Central memory CD8-positive, alpha-beta T cell (primary cell): ENCODE measurements around the gene SKOR1.

Experiments
- ATAC-seq: fragments of 150-1000 bp; cut with Tn5 transposase; replicated peaks from 2 replicates; pipeline ENCODE4 v1.10.0; 2022; ENCODE audit warnings: mild to moderate bottlenecking, moderate FRiP score, moderate number of reproducible peaks; ENCODE audit not compliant: poor library complexity, severe bottlenecking; ENCODE audit errors: extremely low read depth
- DNase-seq, 2 donors: peaks; one replicate each; pipeline ENCODE4 v3.0.0; 2021; ENCODE audit warnings: low spot score in 2 of 2
- H3K27ac Mint-ChIP-seq: one replicate; pipeline ENCODE4 v1.8.0; 2022; ENCODE audit warnings: low read depth, mild to moderate bottlenecking, moderate library complexity, mixed read lengths
- H3K27me3 Mint-ChIP-seq: one replicate; pipeline ENCODE4 v1.8.0; 2022; ENCODE audit warnings: mixed read lengths
- H3K36me3 Mint-ChIP-seq: one replicate; pipeline ENCODE4 v1.8.0; 2022; ENCODE audit warnings: mild to moderate bottlenecking, moderate library complexity, mixed read lengths; ENCODE audit not compliant: insufficient read depth
- H3K4me1 Mint-ChIP-seq: one replicate; pipeline ENCODE4 v1.8.0; 2022; ENCODE audit warnings: mixed read lengths
- H3K4me3 Mint-ChIP-seq: one replicate; pipeline ENCODE4 v1.8.0; 2022; ENCODE audit warnings: mild to moderate bottlenecking, moderate library complexity, mixed read lengths
- H3K9me3 Mint-ChIP-seq: one replicate; pipeline ENCODE4 v1.8.0; 2022; ENCODE audit warnings: mixed read lengths

The SKOR1 gene

GRCh38 chr15:67813104-67813634, 12.1 kb upstream of the SKOR1 start:
- H3K4me3 Mint-ChIP-seq, result no peak overlapping the region
- DNase-seq (no peak), ATAC-seq (no peak)
- H3K4me1 Mint-ChIP-seq, result no peaks in the 10 kb centered on the region
- no peaks in the 10 kb centered on the region for H3K9me3 Mint-ChIP-seq
- peaks cover 3% of the 10 kb centered on the region for H3K36me3 Mint-ChIP-seq
- no peak overlapping the region for H3K27ac Mint-ChIP-seq
- peaks cover 19% of the 10 kb centered on the region for H3K27me3 Mint-ChIP-seq

- H3K4me1 Mint-ChIP-seq, result peaks cover under 1% of the 10 kb centered on the region
- peaks cover 38% of the 10 kb centered on the region for H3K27me3 Mint-ChIP-seq
- DNase-seq, result no peak
Measured at GRCh38 chr15:67815036-67815592, 10.2 kb upstream of the SKOR1 start.

GRCh38 chr15:67816668-67817067, 8.6 kb upstream of the SKOR1 start:
- Mint-ChIP-seq H3K27ac (no peak overlapping the region), H3K36me3 (peaks cover 5% of the 10 kb centered on the region), H3K4me3 (no peak overlapping the region), H3K27me3 (peaks cover 54% of the 10 kb centered on the region), H3K4me1 (peaks cover 16% of the 10 kb centered on the region), H3K9me3 (no peaks in the 10 kb centered on the region)
- no peak for ATAC-seq
- no peak for DNase-seq

More at GRCh38 chr15:67815036-67815592, 10.2 kb upstream of the SKOR1 start:
- H3K9me3 Mint-ChIP-seq, result no peaks in the 10 kb centered on the region
- H3K27ac Mint-ChIP-seq, result no peak overlapping the region
- no peak overlapping the region for H3K4me3 Mint-ChIP-seq
- H3K36me3 Mint-ChIP-seq, result peaks cover 5% of the 10 kb centered on the region
- ATAC-seq, result no peak

GRCh38 chr15:67818464-67818863, 6.8 kb upstream of the SKOR1 start:
- H3K9me3 Mint-ChIP-seq, result no peaks in the 10 kb centered on the region
- H3K4me3 Mint-ChIP-seq, result no peak overlapping the region
- H3K27me3 Mint-ChIP-seq, result peaks cover 70% of the 10 kb centered on the region
- DNase-seq, result no peak
- ATAC-seq, result no peak
- peaks cover 5% of the 10 kb centered on the region for H3K36me3 Mint-ChIP-seq
- peaks cover 30% of the 10 kb centered on the region for H3K4me1 Mint-ChIP-seq
- no peak overlapping the region for H3K27ac Mint-ChIP-seq

- Mint-ChIP-seq H3K27me3 (peaks cover 82% of the 10 kb centered on the region), H3K36me3 (peaks cover 5% of the 10 kb centered on the region), H3K27ac (no peak overlapping the region), H3K4me3 (no peak overlapping the region), H3K9me3 (no peaks in the 10 kb centered on the region), H3K4me1 (peaks cover 40% of the 10 kb centered on the region)
- DNase-seq (no peak), ATAC-seq (no peak)
Measured at GRCh38 chr15:67819636-67820035, 5.7 kb upstream of the SKOR1 start.

- peak overlapping the region; percentile 7 for H3K4me3 Mint-ChIP-seq
- H3K27ac Mint-ChIP-seq, result no peak overlapping the region
- H3K4me1 Mint-ChIP-seq, result peaks cover 40% of the 10 kb centered on the region
- peaks cover 7% of the 10 kb centered on the region for H3K36me3 Mint-ChIP-seq
- no peak for ATAC-seq
- DNase-seq, result no peak
- peaks cover 86% of the 10 kb centered on the region for H3K27me3 Mint-ChIP-seq
- H3K9me3 Mint-ChIP-seq, result no peaks in the 10 kb centered on the region
Measured at GRCh38 chr15:67820122-67820991, 5.0 kb upstream of the SKOR1 start.

GRCh38 chr15:67820992-67821783, 4.1 kb upstream of the SKOR1 start:
- no peak for ATAC-seq
- Mint-ChIP-seq H3K9me3 (no peaks in the 10 kb centered on the region), H3K4me1 (peaks cover 45% of the 10 kb centered on the region), H3K4me3 (peak overlapping the region; percentile 47), H3K36me3 (peaks cover 12% of the 10 kb centered on the region), H3K27ac (peak overlapping the region; percentile 41), H3K27me3 (peaks cover 92% of the 10 kb centered on the region)
- no peak for DNase-seq

GRCh38 chr15:67821784-67822440, 3.4 kb upstream of the SKOR1 start:
- peak overlapping the region; percentile 41 for H3K27ac Mint-ChIP-seq
- peaks cover 90% of the 10 kb centered on the region for H3K27me3 Mint-ChIP-seq
- peak overlapping the region; percentile 47 for H3K4me3 Mint-ChIP-seq
- H3K36me3 Mint-ChIP-seq, result peaks cover 12% of the 10 kb centered on the region
- DNase-seq, result no peak
- no peak for ATAC-seq
- H3K4me1 Mint-ChIP-seq, result peaks cover 48% of the 10 kb centered on the region
- no peaks in the 10 kb centered on the region for H3K9me3 Mint-ChIP-seq

GRCh38 chr15:67822537-67823313, 2.6 kb upstream of the SKOR1 start:
- H3K9me3 Mint-ChIP-seq, result no peaks in the 10 kb centered on the region
- H3K27me3 Mint-ChIP-seq, result peaks cover 85% of the 10 kb centered on the region
- H3K36me3 Mint-ChIP-seq, result peaks cover 12% of the 10 kb centered on the region
- H3K4me3 Mint-ChIP-seq, result peak overlapping the region; percentile 47
- peaks cover 48% of the 10 kb centered on the region for H3K4me1 Mint-ChIP-seq
- no peak overlapping the region for H3K27ac Mint-ChIP-seq
- no peak for ATAC-seq
- no peak for DNase-seq

- Mint-ChIP-seq H3K4me3 (peak overlapping the region; percentile 69), H3K27ac (peak overlapping the region; percentile 70), H3K36me3 (peaks cover 12% of the 10 kb centered on the region), H3K27me3 (peaks cover 85% of the 10 kb centered on the region), H3K9me3 (no peaks in the 10 kb centered on the region), H3K4me1 (peaks cover 54% of the 10 kb centered on the region)
- DNase-seq, result no peak
- no peak for ATAC-seq
Measured at GRCh38 chr15:67823314-67824196, 1.8 kb upstream of the SKOR1 start.
